Measurements from ENCODE around the gene TAB2. TPM values are rescaled to one million over a fixed set of nuclear protein-coding genes. Genes with fewer than 3 reads are reported as not detected.

TAB2 gene
- polyA plus RNA-seq, 1 experiment, result 23.9 TPM

- Histone ChIP-seq H3K4me3 (ENCODE audit: low read depth, low read length) (no peak overlapping the region), H3K27me3 (ENCODE audit: control insufficient read depth, insufficient read depth, low read length) (peaks cover 2% of the 10 kb centered on the region; the same call in 1 of the 2 replicates), H3K36me3 (ENCODE audit: control insufficient read depth, insufficient read depth, low read length) (no peaks in the 10 kb centered on the region)
- POLR2A ChIA-PET, result no interaction called here
- DNase-seq (ENCODE audit: low read depth), result no peak
- CTCF ChIA-PET, result interaction anchor here (1.5 kb wide), 1 partner anchor 9 kb away, joined by 7 read pairs; no protein-coding TSS in a partner anchor
- 0 out of 2 replicates have a peak, but pooled peaks have one; percentile 8 for TF ChIP-seq CTCF (IDR thresholded peaks at IDR 0.05; ENCODE audit: insufficient read depth, low read depth, low read length)
Observed at GRCh38 chr6:149437212-149437611, 119.7 kb downstream of the TAB2 start.

GRCh38 chr6:149438855-149439254 lies 121.3 kb downstream of the TAB2 start:
- CTCF ChIA-PET, result interaction anchor here (0.7 kb wide), 1 partner anchor 15 kb away, joined by 3 read pairs; no protein-coding TSS in a partner anchor
- Histone ChIP-seq H3K4me3 (ENCODE audit: low read depth, low read length) (no peak overlapping the region), H3K27me3 (ENCODE audit: control insufficient read depth, insufficient read depth, low read length) (peaks cover 2% of the 10 kb centered on the region; the same call in 1 of the 2 replicates), H3K36me3 (ENCODE audit: control insufficient read depth, insufficient read depth, low read length) (no peaks in the 10 kb centered on the region)
- POLR2A ChIA-PET, result no interaction called here
- no peak for TF ChIP-seq CTCF (IDR thresholded peaks at IDR 0.05; ENCODE audit: insufficient read depth, low read depth, low read length)
- DNase-seq (ENCODE audit: low read depth), result no peak

GRCh38 chr6:149439626-149440025 lies 122.1 kb downstream of the TAB2 start:
- Histone ChIP-seq H3K4me3 (ENCODE audit: low read depth, low read length) (no peak overlapping the region), H3K36me3 (ENCODE audit: control insufficient read depth, insufficient read depth, low read length) (no peaks in the 10 kb centered on the region), H3K27me3 (ENCODE audit: control insufficient read depth, insufficient read depth, low read length) (peaks cover 2% of the 10 kb centered on the region; the same call in 1 of the 2 replicates)
- ChIA-PET CTCF (no interaction called here), POLR2A (no interaction called here)
- TF ChIP-seq CTCF (IDR thresholded peaks at IDR 0.05; ENCODE audit: insufficient read depth, low read depth, low read length), result no peak
- DNase-seq (ENCODE audit: low read depth), result no peak

GRCh38 chr6:149440735-149441671 lies 123.5 kb downstream of the TAB2 start:
- H3K27me3 ChIP-seq (ENCODE audit: control insufficient read depth, insufficient read depth, low read length), result no peaks in the 10 kb centered on the region; the same call in 1 of the 2 replicates
- ChIA-PET CTCF (interaction anchor here (0.7 to 4.7 kb wide), 4 partner anchors 9 to 412 kb away, joined by 3 to 20 read pairs (median 6); no protein-coding TSS in a partner anchor), POLR2A (no interaction called here)
- DNase-seq (ENCODE audit: low read depth), result no peak
- no peaks in the 10 kb centered on the region for H3K36me3 ChIP-seq (ENCODE audit: control insufficient read depth, insufficient read depth, low read length)
- no peak for TF ChIP-seq CTCF (IDR thresholded peaks at IDR 0.05; ENCODE audit: insufficient read depth, low read depth, low read length)
- no peak overlapping the region for H3K4me3 ChIP-seq (ENCODE audit: low read depth, low read length)

- ChIA-PET POLR2A (no interaction called here), CTCF (interaction anchor here (0.7 to 4.7 kb wide), 4 partner anchors 9 to 413 kb away, joined by 3 to 20 read pairs (median 6); no protein-coding TSS in a partner anchor)
- Histone ChIP-seq H3K36me3 (ENCODE audit: control insufficient read depth, insufficient read depth, low read length) (no peaks in the 10 kb centered on the region), H3K27me3 (ENCODE audit: control insufficient read depth, insufficient read depth, low read length) (no peaks in the 10 kb centered on the region), H3K4me3 (ENCODE audit: low read depth, low read length) (no peak overlapping the region)
- no peak for TF ChIP-seq CTCF (IDR thresholded peaks at IDR 0.05; ENCODE audit: insufficient read depth, low read depth, low read length)
- DNase-seq (ENCODE audit: low read depth), result no peak
Observed at GRCh38 chr6:149441740-149442139, 124.2 kb downstream of the TAB2 start.
